CD14-positive monocyte (primary cell): ENCODE measurements around the gene NR6A1. TPM values are rescaled to one million over a fixed set of nuclear protein-coding genes. Genes with fewer than 3 reads are reported as not detected.

Experiments used
- DNase-seq, 3 donors: peaks; one replicate each; pipeline ENCODE4 v3.0.0-alpha.2; 2011 to 2022
- H2AFZ ChIP-seq: 2 replicates; pipeline ENCODE4 v1.6.0; 2012; ENCODE audit warnings: mild to moderate bottlenecking, low read depth, low read length, inconsistent platforms; ENCODE audit not compliant: insufficient read depth, poor library complexity, severe bottlenecking
- H3K27ac ChIP-seq, 2 donors: 1 replicate in 1 of 2; 2 replicates in 1 of 2; pipeline ENCODE4 v1.5.1; 2012 to 2013; ENCODE audit warnings: low read length in 2 of 2, control low read depth in 1 of 2, inconsistent platforms in 1 of 2, low read depth in 1 of 2, mild to moderate bottlenecking in 1 of 2
- H3K27me3 ChIP-seq, 2 donors: one replicate each; pipeline versions ENCODE4 v1.6.0 to v1.6.1; 2011 to 2013; ENCODE audit warnings: low read length in 2 of 2; ENCODE audit not compliant: control insufficient read depth in 2 of 2, insufficient read depth in 2 of 2
- H3K36me3 ChIP-seq, 2 donors: replicated peaks in 1 of 2; 1 replicate in 1 of 2; 2 replicates in 1 of 2; pipeline versions ENCODE4 v1.5.1 to v1.6.1; 2012 to 2013; ENCODE audit warnings: low read length in 2 of 2, control low read depth in 1 of 2, inconsistent platforms in 1 of 2, mild to moderate bottlenecking in 1 of 2; ENCODE audit not compliant: insufficient read depth in 2 of 2, control insufficient read depth in 1 of 2
- H3K4me1 ChIP-seq, 2 donors: 1 replicate in 1 of 2; 2 replicates in 1 of 2; pipeline versions ENCODE4 v1.5.1 to v1.6.1; 2012 to 2013; ENCODE audit warnings: low read length in 2 of 2, control low read depth in 1 of 2, inconsistent platforms in 1 of 2, mild to moderate bottlenecking in 1 of 2, moderate library complexity in 1 of 2; ENCODE audit not compliant: insufficient read depth in 2 of 2, control insufficient read depth in 1 of 2
- H3K4me2 ChIP-seq: replicated peaks from 2 replicates; pipeline ENCODE3; 2012; ENCODE audit warnings: low read length, moderate library complexity, mild to moderate bottlenecking; ENCODE audit not compliant: poor library complexity, severe bottlenecking; ENCODE audit errors: extremely low read depth
- H3K4me3 ChIP-seq, 3 experiments: fragments of 200-600 bp in 1 of 3; sonication (generic) in 1 of 3; replicated peaks in 1 of 3; 1 replicate in 2 of 3; 2 replicates in 1 of 3; pipeline ENCODE4 v1.5.1; 2011 to 2013; ENCODE audit warnings: low read length in 3 of 3, mild to moderate bottlenecking in 3 of 3, control low read depth in 2 of 3, low read depth in 2 of 3, inconsistent platforms in 1 of 3, moderate library complexity in 1 of 3
- H3K79me2 ChIP-seq: 2 replicates; pipeline ENCODE4 v1.6.0; 2012; ENCODE audit warnings: mild to moderate bottlenecking, control low read depth, inconsistent platforms, low read length, moderate library complexity; ENCODE audit not compliant: insufficient read depth
- H3K9ac ChIP-seq: 2 replicates; pipeline ENCODE4 v1.6.0; 2017; ENCODE audit warnings: low read length, mild to moderate bottlenecking; ENCODE audit not compliant: insufficient read depth, poor library complexity, severe bottlenecking
- H3K9me3 ChIP-seq, 2 donors: replicated peaks in 1 of 2; 1 replicate in 1 of 2; 2 replicates in 1 of 2; pipeline versions ENCODE4 v1.5.1 to v1.6.1; 2012 to 2013; ENCODE audit warnings: low read length in 2 of 2, control low read depth in 1 of 2; ENCODE audit not compliant: control insufficient read depth in 1 of 2, insufficient read depth in 1 of 2
- H4K20me1 ChIP-seq: 2 replicates; pipeline ENCODE4 v1.6.0; 2012; ENCODE audit warnings: mild to moderate bottlenecking, low read length, control low read depth, moderate library complexity; ENCODE audit not compliant: insufficient read depth
- H3K27ac Mint-ChIP-seq, 7 donors: one replicate each; pipeline ENCODE4 v1.8.0; 2020; ENCODE audit warnings: mild to moderate bottlenecking in 7 of 7, mixed read lengths in 7 of 7, moderate library complexity in 6 of 7, inconsistent platforms in 2 of 7
- H3K27me3 Mint-ChIP-seq, 3 donors: one replicate each; pipeline ENCODE4 v1.8.0; 2021 to 2022; ENCODE audit warnings: low read depth in 3 of 3, mild to moderate bottlenecking in 3 of 3, mixed read lengths in 3 of 3, moderate library complexity in 3 of 3, inconsistent platforms in 1 of 3
- H3K36me3 Mint-ChIP-seq, 2 donors: one replicate each; pipeline ENCODE4 v1.8.0; 2020; ENCODE audit warnings: mixed read lengths in 2 of 2, inconsistent platforms in 1 of 2, mild to moderate bottlenecking in 1 of 2
- H3K4me1 Mint-ChIP-seq: one replicate; pipeline ENCODE4 v1.8.0; 2020; ENCODE audit warnings: mild to moderate bottlenecking, mixed read lengths
- H3K4me3 Mint-ChIP-seq, 2 donors: one replicate each; pipeline ENCODE4 v1.8.0; 2020; ENCODE audit warnings: mild to moderate bottlenecking in 2 of 2, mixed read lengths in 2 of 2, moderate library complexity in 1 of 2
- H3K9me3 Mint-ChIP-seq, 7 donors: one replicate each; pipeline ENCODE4 v1.8.0; 2020 to 2022; ENCODE audit warnings: mixed read lengths in 7 of 7, mild to moderate bottlenecking in 6 of 7, moderate library complexity in 6 of 7, inconsistent platforms in 2 of 7
- CTCF ChIP-seq: fragments of 200-600 bp; IDR thresholded peaks from one replicate; pipeline ENCODE4 v1.8.0; 2022; ENCODE audit warnings: antibody characterized with exemption, mild to moderate bottlenecking
- WGBS: methylation state at CpG from one replicate; pipeline ENCODE4 v1.1.5; 2013; ENCODE audit warnings: missing lambda C conversion rate; ENCODE audit not compliant: insufficient coverage; 5-methylcytosine and 5-hydroxymethylcytosine counted together
- intact Hi-C, 2 donors: fragments of 100-400 bp; cut with micrococcal nuclease; formaldehyde crosslinking; loops; one replicate each; pipeline versions ENCODE4 v1.15.0 to v1.15.1; 2023
- polyA plus RNA-seq, 3 donors: library from polyadenylated mRNA; depleted of rRNA in 1 of 3; unstranded in 2 of 3; stranded (reverse) in 1 of 3; fragments of 300-500 nt in 2 of 3; fragments of >200 nt in 1 of 3; fragmentation: Illumina TruSeq in 2 of 3; gene quantifications; 1 replicate in 2 of 3; 2 replicates in 1 of 3; pipeline ENCODE4 v1.2.3, GENCODE V29; 2012 to 2021

NR6A1 gene
- polyA plus RNA-seq, 3 donors, result 0.15 to 2.9 (median 0.28) TPM

GRCh38 chr9:124683043-124683442 lies 88.1 kb downstream of the NR6A1 start:
- Histone ChIP-seq H3K79me2 (no peaks in the 10 kb centered on the region), H3K4me1 (peaks cover 14 to 21% of the 10 kb centered on the region in 2 donors), H3K36me3 (no peaks in the 10 kb centered on the region), H4K20me1 (no peaks in the 10 kb centered on the region), H3K27me3 (no peaks in the 10 kb centered on the region), H3K27ac (no peak overlapping the region), H3K9ac (no peak overlapping the region), H2AFZ (no peak overlapping the region), H3K4me2 (no peak overlapping the region), H3K4me3 (no peak overlapping the region), H3K9me3 (no peaks in the 10 kb centered on the region)
- peaks cover 0 to 2% (median 0%) of the 10 kb centered on the region in 3 donors for H3K27me3 Mint-ChIP-seq
- H3K4me1 Mint-ChIP-seq, result peaks cover 27% of the 10 kb centered on the region
- intact Hi-C loops, result no loop called here
- H3K27ac Mint-ChIP-seq, result no peak overlapping the region
- no peak for TF ChIP-seq CTCF
- 100% methylated on average over 1 of the region's 3 CpGs for WGBS
- peaks cover 8 to 10% of the 10 kb centered on the region in 2 donors for H3K36me3 Mint-ChIP-seq
- no peak for DNase-seq
- H3K4me3 Mint-ChIP-seq, result no peak overlapping the region
- H3K9me3 Mint-ChIP-seq, result peaks cover 0 to 1% (median 0%) of the 10 kb centered on the region in 7 donors

- DNase-seq, result no peak
- Histone ChIP-seq H2AFZ (no peak overlapping the region), H3K27ac (no peak overlapping the region), H3K27me3 (no peaks in the 10 kb centered on the region), H3K4me1 (peaks cover 4 to 9% of the 10 kb centered on the region in 2 donors), H3K4me2 (no peak overlapping the region), H3K9ac (no peak overlapping the region), H3K9me3 (no peaks in the 10 kb centered on the region), H3K36me3 (no peaks in the 10 kb centered on the region), H3K79me2 (no peaks in the 10 kb centered on the region), H3K4me3 (no peak overlapping the region), H4K20me1 (no peaks in the 10 kb centered on the region)
- Mint-ChIP-seq H3K27ac (no peak overlapping the region), H3K4me1 (peaks cover 10% of the 10 kb centered on the region), H3K4me3 (no peak overlapping the region), H3K9me3 (no peaks in the 10 kb centered on the region), H3K27me3 (no peaks in the 10 kb centered on the region), H3K36me3 (peaks cover 7 to 10% of the 10 kb centered on the region in 2 donors)
- no CpG with 5 or more reads among the region's 1 CpG for WGBS
- no peak for TF ChIP-seq CTCF
- intact Hi-C loops, result no loop called here
Observed at GRCh38 chr9:124680714-124681390, 90.3 kb downstream of the NR6A1 start.
